HG03196 (cell line): Measurements from ENCODE around the gene PHETA2.

Source experiments
- ATAC-seq: cut with Tn5 transposase; IDR thresholded peaks from one replicate; pipeline ENCODE4 v1.9.1; 2021; ENCODE audit not compliant: unreplicated experiment

Gene PHETA2

GRCh38 chr22:42074132-42074811 is at the start of gene PHETA2:
PHETA2 (plus strand) TSS chr22:42074248; CDS start chr22:42077294, 3,046 bp downstream.
- no peak for ATAC-seq

GRCh38 chr22:42025421-42025820 is 48.6 kb upstream of the PHETA2 start:
- no peak for ATAC-seq

GRCh38 chr22:42026705-42027104 is 47.3 kb upstream of the PHETA2 start:
- no peak for ATAC-seq

GRCh38 chr22:42033263-42034181 is 40.5 kb upstream of the PHETA2 start:
- ATAC-seq, result no peak

GRCh38 chr22:42035256-42035655 is 38.8 kb upstream of the PHETA2 start:
- no peak for ATAC-seq

- ATAC-seq, result no peak
These were observed 34.8 kb upstream of the PHETA2 start for GRCh38 chr22:42039271-42039670.

- no peak for ATAC-seq
These were observed 32.3 kb upstream of the PHETA2 start for GRCh38 chr22:42041784-42042183.

- ATAC-seq, result no peak
These were observed 23.3 kb upstream of the PHETA2 start for GRCh38 chr22:42050641-42051180.

GRCh38 chr22:42052765-42053164 is 21.3 kb upstream of the PHETA2 start:
- no peak for ATAC-seq

- no peak for ATAC-seq
These were observed 17.1 kb upstream of the PHETA2 start for GRCh38 chr22:42056757-42057511.

- no peak for ATAC-seq
These were observed 13.6 kb upstream of the PHETA2 start for GRCh38 chr22:42060489-42060888.

GRCh38 chr22:42061041-42061440 is 13.0 kb upstream of the PHETA2 start:
- ATAC-seq, result no peak

- ATAC-seq, result no peak
These were observed 11.4 kb upstream of the PHETA2 start for GRCh38 chr22:42062506-42063170.

GRCh38 chr22:42064629-42065028 is 9.4 kb upstream of the PHETA2 start:
- no peak for ATAC-seq

- no peak for ATAC-seq
These were observed 8.5 kb upstream of the PHETA2 start for GRCh38 chr22:42065438-42066125.

GRCh38 chr22:42066126-42066761 is 7.8 kb upstream of the PHETA2 start:
- no peak for ATAC-seq

GRCh38 chr22:42066937-42067336 is 7.1 kb upstream of the PHETA2 start:
- ATAC-seq, result no peak

- ATAC-seq, result no peak
These were observed 6.3 kb upstream of the PHETA2 start for GRCh38 chr22:42067671-42068251.

- ATAC-seq, result no peak
These were observed 5.8 kb upstream of the PHETA2 start for GRCh38 chr22:42068291-42068690.
